Measurements from ENCODE around the gene BAG5.

- TF ChIP-seq CTCF (conservative IDR thresholded peaks at IDR 0.05): no peak
- no peak for TF ChIP-seq EZH2 (IDR thresholded peaks at IDR 0.05; ENCODE audit: low read depth)
These were observed 44.7 kb upstream of the BAG5 start for GRCh38 chr14:103606963-103607668.
